NCI-H226 (cell line): ENCODE measurements around the gene NXPH1.

ENCODE experiments used
- DNase-seq: peaks from one replicate; pipeline ENCODE4 v3.0.0-alpha.2; 2015

The NXPH1 gene

DNA sequence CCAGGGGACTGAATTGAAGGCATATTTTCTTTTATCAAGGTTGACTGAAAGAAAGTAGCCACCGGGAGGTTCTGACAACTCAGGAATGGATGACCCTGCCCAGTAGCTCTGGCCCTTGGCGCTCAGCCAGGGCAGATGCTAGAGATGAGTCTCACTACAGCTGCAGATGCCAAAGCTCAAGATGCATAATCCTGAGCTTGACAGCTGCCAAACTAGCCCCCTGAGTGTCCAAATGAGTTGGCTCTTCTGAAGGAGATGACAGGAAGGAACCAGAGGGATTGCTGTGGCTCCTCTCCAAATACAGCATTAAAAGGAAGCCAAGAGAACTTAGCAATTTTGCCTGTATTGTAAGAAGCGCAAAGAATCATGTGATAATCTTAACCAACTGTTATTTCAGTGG, 78.4 kb downstream of the NXPH1 start:
- DNase-seq, result no peak

DNA sequence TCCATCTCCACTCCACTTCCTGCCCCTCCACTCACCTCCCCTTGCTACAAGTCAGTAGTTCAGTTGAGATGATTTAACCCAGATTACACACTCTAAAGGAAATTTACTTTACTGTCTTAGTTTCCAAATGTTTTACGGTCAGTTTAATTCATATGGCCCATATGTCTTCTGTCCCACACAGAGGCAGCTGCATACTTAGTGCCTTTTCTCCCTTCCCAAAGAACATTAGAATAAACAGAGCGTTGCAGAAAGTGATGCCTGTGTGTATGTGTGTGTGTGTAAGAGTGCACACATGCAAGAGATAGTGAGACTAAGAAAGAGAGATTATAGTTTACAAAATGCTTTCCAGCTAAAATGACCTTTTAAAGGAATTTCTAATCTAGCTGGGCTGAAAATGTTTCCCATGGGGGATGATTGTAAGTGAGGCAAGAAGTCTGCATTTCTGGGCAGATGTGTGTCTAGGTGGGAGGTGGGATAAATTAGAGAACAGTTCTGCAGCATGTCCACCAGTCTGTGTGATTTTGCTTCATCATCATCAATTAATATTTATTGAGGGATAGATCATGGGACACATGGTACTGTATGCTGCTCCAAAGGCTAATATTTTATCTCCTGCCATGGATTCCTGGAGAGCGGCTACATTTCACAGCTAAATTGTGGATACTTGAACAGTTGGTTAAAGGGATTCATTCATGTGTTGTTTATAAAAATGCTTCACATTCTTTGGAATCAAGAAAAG, 81.5 kb downstream of the NXPH1 start:
- DNase-seq, result no peak

DNA sequence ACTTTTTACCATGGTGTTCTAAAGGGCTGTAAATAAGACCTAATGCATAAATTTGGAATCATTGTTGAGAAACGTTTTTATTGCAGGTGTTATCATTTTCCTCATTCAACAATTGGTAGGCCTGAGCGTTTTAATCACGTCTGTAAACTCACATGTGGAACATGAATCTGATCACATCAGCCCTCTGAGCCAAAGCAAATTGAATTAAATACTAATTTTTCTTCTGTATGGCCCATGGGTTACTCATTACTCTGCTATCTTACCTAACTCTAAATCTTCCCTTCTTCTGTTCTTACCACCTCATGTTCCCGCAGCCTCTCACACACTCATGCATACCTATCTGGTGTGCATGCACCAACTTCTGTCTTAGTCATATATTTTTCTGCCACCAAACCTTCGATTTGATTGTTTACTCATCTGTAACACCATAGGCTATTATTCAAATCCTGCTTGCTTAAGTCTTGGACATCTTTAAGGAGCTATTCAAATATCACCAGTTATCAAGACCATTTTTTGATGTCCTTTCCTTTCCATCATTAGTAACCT, 82.3 kb downstream of the NXPH1 start:
- no peak for DNase-seq

DNA sequence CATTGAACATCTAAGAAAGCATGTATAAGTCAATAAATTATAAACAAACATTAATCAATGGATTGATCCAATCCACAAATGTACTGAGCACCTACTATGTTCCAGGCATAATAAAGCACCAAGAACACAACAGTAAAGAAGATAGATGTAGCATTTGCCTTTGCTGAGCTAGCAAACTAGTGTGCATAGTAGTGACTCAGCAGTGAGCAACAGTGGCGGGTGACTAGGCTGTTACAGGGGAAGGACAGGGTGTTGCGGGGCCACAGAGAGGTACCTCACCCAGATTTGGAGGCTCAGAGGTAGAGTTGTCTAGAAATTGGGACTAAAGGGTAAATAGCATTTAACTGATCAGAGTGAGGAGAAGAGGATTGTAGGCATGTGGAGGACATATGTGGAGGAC, 83.6 kb downstream of the NXPH1 start:
- DNase-seq, result no peak

DNA sequence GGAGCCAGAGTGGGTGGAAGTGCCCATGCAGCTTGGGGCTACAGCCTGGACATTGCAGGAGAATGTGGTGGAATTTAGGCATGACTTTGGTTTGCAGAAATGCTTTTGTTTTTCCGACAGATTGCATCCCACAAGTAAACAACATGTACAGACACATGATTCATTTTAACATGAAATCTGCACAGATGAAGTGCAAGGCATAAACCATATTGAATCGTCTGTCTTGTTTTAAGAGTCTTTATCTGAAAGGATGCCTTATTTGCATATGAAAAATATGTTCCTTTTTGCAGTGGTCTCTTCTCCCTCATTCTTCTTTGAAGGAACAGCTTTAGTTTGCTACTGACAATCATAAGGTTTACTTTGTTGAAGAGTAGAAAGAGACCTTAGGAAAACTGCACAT, 94.9 kb downstream of the NXPH1 start:
- DNase-seq, result no peak

DNA sequence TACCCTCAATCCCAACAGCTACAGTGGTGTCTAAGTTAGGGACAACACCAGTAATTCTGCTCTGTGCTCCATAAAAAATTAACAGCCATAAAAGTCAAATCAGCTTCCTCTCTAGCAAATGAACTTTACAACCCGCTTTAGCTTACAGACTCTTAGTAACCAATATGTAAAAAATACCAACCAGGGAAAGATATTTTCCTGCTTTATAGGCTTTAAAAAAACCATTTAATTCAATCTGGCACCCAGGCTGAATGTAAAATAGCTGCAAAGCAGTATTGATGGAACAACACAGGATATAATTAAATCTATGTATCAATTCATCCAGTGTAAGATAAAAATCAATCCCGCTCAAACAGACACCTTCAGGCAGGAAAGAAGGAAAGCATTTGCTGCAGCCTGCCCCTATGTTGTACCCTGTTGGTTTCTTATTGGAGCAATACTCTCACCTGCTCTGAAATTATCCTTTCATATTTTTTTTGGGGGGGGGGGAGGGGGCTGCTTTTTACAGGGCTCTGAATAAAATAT, 98.6 kb downstream of the NXPH1 start:
- no peak for DNase-seq

DNA sequence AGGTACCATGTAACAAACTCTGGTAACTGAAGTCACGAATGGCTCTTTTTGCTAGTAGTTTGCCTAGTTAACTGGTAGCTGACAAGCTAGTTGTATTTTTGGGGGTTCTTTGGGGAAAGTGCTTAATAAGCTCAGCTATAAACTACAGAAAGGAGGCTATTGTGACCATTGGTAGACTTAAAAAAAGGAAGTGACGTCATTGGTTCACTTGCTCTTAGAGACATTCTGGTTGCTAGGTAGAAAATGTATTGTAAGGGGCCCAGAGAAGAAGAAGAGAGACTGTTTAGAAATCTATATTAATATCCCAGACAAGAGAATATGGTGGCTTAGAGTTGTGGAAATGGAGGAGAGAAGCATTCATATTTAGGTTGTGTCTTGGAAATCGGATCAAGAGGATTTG, 103.0 kb downstream of the NXPH1 start:
- no peak for DNase-seq

DNA sequence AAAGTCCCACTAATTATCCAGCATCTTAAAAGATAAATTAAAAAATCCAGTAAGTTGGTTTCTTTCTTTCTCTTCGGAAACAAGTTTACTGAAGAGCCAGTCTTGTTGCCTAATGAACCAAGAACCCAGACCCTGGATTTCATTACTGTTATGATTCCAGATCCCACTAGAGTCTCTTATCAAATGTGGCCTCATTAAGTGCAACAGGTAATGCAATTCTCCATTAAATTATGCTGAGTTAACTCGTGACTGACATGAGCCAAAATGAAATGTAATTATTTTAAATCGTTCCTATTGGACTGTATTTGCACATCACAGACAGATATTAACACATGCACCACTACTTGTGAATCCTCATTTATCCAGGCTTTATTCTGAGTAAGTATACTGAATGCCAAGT, 115.6 kb downstream of the NXPH1 start:
- no peak for DNase-seq

DNA sequence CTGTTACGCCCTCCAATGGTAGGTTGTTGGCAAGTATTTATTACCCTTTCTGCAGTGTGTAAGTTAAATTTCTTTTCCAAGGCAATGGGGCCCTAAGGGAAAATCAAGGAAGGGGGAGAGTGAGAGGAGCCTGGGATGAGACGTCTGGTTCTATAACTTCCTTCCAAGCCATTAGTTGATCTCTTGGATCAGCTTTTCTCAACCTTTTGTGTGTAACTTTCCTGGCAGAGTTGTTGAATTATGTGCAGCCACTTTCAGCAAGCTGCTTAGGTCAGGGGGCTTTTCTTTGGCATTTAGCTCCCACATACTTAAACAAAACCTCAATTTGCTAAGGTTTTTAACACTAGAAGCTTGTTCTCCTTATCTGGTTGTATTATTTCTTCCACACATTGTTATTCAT, 127.1 kb downstream of the NXPH1 start:
- no peak for DNase-seq

DNA sequence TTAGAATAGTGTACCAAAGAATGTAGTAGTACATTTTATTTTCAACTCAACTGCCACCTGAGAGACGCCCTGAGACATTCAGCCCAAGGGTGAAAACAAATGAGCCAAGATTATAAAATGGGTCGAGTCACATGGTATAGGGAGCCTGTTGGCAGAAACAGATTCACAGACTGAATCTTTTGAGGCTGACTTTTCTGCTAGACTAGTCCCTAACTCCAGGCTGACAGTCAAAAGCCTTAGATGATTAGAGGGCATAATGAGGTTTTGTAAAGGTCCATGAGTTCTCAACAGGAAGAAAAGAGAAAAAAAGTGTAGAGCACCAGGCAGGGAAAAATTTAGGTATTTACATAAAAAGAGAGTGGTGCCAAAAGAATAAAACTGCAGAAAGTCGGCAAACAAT, 128.0 kb downstream of the NXPH1 start:
- DNase-seq, result no peak

DNA sequence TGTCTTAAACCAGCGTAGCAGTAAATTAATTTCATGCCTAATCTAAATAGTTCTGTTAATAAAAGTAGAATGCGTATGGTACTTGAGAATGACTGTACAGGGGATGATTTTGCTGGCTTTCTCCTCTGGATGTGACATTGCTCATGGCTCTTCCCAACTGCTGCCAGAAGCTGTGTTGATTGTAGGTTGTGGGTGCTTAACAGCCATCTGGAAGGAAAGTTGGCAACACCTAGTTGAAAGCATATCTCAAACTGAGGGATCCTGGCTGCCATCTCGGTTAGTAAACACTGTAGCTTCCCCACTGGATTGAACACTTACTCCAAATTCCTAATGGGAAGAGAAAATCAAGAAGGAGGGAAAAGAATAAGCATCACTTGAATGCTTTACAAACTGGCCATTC, 130.9 kb downstream of the NXPH1 start:
- DNase-seq, result no peak

DNA sequence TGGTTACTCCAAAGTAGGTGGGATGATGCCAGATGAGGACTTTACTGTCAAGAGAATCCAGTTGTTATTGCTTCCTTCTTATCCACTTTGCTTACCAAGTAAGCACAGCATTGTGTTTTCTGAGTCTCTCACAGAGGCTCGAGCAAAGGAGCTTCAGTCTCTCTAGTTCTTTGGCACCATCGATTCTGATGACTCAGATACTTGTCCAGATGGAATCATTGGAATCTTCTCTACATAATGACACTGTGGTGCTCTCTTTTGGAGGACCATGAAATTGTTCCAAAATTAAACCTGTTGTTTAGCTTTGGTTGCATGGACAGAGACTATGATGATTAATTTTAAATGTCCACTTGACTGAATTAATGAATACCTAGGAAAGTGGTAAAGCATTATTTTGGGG, 132.6 kb downstream of the NXPH1 start:
- DNase-seq, result no peak

DNA sequence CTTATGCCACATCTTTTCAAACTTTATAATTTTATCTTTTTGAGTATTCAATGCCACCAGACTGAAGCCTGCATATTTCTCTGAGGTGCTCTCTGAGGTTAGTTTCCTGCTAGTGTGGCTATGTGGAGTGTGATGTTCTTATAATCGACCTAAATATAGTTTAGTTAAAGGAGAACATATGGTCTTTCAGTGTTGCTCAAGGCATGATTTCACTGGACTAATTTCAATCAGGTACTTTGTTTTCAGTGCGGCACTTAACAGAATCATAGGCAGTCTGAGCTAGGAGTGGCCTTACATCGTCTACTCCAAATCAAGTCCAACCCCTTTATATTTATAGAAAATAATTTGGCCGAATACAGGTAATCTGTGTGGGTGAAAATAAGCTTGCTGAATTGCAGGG, 134.2 kb downstream of the NXPH1 start:
- DNase-seq, result no peak

DNA sequence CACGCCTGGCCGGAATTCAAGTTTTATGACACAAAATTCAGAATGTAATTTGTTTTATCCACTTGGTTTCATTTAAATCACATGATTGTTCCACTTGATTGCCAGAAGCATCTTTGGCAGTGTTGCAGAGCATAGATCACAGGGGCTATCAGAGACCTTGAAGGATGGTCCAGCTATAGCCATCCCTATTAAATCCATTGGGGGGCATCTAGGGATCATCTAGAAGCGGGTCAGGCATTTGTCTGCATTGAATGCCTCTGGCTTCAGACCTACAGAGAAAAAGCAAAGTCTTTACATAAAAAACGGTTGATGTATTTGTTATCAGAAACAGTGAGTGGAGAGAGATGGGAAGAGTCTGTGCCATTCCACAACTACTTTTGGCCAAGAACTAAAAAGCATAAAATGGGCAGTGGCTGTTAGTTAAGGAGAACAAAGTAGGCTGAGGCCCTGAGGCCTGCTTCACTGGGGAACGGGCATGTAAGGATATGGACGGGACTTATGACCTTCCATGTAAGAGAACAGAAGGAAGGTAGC, 146.3 kb downstream of the NXPH1 start:
- no peak for DNase-seq

DNA sequence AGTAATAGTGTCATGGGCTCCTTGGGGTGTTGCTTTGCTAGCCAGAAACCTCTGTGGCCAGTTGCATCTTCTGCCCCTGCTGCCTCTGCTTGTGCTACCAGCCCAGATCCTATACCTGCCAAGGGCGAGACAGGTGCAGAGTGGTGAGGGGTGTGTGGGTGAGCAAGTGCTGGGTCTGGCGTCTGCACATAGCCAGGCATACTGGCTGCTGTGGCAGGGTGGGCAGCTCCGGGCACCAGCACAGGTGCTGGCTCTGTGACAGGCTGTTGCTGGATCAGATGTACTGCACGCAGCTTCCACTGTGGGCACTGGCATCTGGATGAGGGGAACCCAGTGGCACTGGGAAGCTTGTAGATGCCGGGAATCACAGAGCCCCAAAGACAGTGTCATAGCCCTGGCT, 148.4 kb downstream of the NXPH1 start:
- DNase-seq, result no peak

DNA sequence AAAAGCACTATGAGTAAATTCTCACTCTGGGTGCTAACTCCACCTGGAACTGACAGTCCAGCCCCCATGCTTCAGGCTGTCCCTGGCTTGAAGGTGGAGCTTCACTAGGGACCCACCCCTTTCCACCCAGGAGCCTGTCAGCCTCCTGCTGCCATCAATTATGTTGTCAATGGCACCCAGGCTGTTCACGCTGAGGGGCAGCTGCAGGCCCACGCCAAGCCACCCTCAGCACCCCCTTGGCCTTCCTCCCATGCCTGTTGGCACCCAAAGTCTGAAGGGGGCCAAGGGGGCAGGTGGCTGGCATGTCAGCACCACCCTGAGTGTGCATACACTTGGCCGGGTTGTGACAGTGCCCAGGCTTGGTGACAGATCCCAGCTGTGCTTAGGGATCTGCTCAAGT, 149.3 kb downstream of the NXPH1 start:
- no peak for DNase-seq

DNA sequence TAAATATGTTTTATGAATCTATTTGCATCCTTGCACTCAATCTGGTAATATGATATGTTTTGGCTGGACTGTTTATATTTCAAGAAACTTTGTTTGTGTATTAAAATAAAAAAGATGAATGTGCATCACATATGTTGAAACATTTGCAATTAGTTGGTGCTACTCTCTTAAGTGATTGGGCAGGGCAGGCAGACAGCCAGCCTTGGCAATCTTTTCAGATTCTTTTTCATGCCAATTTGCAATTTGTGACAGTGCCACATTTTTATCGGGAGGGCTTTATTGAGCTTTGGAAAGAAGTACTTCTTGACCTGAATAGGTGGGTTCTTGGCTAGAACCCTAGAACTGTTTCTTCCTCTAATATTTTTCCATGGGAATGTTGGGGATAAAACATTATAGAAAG, 152.2 kb downstream of the NXPH1 start:
- no peak for DNase-seq

DNA sequence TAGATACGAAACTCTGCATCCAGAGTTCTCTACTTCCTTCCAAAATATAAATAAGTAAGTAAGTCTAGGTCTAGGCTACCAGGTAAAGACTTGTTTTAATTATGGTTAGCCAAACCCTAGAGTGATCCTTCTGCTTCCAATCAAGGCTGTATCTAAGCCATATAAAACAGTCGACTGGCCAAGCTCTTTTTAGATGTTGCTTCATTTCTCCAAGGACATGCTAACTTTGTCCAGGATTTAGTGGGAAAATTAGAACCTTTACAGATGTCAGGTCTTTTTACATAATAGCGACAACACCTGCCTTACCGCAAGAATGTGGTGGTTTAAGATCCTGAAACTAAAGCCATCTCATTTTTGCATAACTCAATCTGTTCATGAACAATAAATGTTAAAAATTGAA, 156.8 kb downstream of the NXPH1 start:
- no peak for DNase-seq

DNA sequence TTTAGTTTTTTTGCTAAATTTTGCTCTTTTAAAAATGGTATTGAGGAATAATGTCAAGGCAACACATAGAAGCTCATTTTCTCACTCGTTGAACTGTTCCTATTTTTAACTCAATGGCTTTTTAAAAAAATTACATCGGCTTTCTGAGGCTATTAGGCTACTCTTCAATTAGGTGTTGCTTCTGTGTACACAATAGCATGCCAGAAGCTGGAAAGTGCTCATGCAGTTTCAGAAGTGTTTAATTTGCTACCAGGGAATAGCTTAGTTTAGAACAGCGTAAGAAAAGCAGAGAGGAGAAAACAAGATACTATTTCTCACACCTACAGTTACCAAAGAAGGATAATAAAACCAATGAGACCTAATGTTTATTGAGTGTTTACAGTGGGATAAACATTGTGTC, 157.4 kb downstream of the NXPH1 start:
- DNase-seq, result no peak

DNA sequence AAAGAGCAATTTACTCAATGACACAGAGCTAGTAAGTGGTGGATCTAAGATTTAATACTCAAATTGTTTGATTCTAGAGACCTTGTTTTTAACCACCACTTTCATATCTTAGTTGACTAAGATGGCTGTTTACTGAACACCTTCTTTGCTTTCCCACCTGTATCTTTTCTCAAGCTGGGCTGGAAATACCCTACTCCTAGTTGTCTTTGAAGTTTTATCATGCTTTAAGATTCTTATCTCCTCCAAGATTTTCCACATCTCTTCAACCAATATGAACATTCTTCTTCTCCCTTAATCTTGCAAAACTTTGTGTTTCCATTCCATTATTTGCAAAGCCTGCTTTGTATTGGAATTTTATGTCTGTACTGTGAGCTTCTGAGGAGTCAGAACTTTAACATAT, 157.9 kb downstream of the NXPH1 start:
- DNase-seq, result no peak

DNA sequence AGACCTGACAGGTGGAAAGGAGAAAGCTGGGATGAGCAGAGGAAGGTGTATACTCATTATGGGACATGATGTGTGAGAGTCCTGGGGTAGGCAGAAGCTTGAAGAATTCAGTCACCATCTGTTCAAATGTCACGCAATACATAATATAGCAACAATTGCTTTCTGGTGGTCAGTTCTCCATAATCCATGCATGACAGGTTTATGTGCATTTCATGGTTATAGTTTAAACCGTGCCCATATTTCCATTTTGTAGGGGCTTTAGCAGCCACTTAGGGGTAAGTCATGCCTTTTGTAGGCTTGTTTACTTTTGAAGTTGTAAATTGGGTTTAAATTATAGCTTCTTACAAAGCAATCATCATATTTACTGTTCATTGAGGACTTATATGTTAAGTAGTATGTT, 158.8 kb downstream of the NXPH1 start:
- DNase-seq, result no peak

DNA sequence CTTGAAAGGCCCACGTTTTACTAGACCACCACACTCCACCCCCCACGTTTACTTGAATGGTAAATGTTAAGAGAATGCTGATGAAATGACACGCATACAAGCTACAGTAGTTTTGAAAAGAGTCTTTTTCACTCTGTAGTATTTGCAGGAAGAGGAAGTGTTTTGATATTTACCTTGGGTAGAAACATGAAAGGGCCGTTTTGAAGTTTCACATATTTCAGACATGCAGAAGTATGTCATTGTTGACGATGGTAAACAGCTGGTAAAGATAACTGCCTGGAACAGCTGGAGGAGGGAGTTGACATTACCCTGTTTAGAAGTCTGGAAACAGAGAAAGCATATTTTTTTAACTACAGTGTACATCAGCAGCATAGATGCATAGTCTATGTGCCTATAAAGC, 160.7 kb downstream of the NXPH1 start:
- no peak for DNase-seq

DNA sequence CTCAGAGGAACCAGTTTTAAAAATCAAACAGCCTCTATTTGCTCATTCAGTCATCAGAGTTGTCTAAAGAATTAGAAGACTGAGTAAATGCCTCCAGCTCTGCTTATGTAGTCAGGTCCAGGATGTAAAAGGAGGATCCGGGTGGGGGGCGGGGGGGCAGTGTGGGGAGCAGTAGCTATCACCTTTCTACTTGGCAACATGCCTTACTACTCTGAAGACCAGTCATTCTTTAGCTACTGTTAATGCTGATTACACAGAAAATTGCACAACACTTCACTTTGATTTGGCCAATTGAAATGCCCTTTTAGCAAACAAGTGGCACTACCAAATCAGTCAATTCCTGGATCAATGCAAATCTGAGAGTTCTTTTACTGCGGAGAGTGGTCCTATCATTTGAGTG, 164.2 kb downstream of the NXPH1 start:
- no peak for DNase-seq

DNA sequence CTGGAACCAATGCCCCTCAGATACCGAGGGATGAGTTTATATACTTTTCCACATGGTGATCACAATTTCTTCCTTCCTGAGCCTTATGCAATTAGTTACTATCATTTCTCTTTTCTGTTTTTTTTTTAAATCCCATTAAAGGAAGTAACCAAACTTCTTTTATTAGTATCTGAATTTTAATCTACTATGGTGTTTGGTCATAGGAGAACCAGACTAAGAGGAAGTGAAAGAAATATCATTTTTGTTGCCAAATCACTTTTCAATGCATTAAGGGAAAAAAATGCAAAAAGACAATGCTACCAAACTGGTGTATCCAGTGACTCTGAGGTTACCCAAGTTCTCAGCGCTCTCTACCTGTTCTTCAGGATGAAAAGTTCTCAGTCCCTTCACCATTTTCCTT, 167.7 kb downstream of the NXPH1 start:
- DNase-seq, result no peak

DNA sequence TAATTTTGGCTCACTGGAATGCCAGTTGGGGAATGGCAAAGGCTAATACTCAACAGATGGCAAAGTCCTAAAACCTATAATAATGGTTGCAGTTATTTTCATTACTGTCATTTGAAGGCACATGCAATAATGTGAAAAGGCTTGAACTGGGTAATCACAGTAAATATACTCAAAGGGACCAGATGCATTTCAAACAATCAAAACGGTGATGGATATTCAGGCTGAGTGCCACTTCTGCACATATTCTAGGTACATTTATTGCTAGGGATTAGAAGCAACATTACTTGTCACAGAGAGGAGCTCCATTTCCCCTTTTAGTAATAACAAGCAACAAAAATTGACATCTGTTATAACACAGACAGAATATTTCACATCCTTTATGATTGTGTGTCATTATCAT, 171.8 kb downstream of the NXPH1 start:
- DNase-seq, result no peak
